NOMO-1 treated with DMSO at 0.1 percent for 48 hours (cell line): ENCODE results near the gene MYT1.

Experiments
- DNase-seq: peaks from one replicate; lab custom pipeline; 2025; ENCODE audit not compliant: unreplicated experiment; lab: John Stamatoyannopoulos, UW

Gene MYT1

GRCh38 chr20:64139199-64140060 is 24.8 kb upstream of the MYT1 start:
- no peak for DNase-seq

DNA sequence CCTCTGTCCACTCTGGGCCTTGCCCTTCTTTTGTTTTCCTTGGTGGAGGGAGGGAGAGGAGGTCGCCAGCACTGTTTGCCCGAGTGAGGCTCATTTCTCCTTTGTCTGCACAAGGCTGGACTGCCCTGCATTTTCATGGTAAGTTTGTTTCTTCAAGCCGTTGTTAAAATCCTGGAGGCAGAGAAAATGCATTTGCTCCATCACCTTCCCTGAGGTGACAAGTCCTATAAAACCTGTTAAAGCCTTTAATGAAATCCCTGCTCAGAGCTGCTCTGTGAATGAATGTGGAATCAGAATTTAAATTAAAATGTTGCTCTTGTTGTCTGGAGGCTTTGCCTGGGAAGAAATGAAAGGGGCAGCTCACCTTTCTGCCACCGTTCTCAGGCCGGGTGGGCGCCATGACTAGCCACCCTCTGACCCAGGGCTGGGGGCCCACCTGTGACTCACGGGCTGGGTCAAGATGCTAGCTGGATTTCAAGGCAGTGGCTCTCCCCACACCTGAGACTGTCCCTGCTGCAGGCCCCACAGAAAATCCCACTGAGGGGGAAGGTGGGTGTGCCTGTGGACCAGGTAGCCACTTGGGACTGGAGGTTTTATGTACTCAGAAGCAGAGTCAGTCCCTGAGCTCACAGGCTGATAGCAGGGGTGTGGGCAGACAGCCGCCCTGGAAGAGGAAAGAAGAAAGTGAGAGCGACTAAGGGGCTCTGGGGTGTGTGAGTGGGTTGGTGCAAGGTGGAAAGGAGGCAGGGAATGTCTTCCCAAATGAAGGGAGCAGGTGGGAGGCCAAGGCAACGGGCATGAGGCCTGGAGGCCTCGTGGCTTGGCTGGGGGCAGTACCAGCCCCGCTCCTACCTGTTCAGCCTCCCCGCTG is 24.0 kb upstream of the MYT1 start:
- DNase-seq = no peak

DNA sequence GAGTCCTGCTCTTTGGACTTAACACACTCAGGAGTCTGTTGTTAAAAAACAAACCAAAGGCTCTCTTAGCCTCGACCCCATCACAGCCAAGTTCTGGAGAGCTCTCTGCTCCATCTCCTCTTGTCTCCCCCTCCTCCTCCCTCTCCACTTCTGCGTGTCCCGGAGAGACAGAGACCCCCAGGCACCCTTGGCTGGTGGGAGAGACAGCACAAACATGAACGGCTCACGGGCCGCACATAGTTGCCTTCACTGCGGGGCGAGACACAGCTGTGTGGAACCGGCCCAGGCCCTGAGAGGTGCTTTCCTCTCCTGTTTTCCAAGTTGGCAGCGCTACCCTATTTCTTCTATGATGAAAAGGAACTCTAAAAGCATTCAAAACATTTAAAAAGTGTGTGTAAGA is 23.3 kb upstream of the MYT1 start:
- DNase-seq = no peak

- no peak for DNase-seq
Observed at GRCh38 chr20:64142590-64142989, 21.7 kb upstream of the MYT1 start.

DNA sequence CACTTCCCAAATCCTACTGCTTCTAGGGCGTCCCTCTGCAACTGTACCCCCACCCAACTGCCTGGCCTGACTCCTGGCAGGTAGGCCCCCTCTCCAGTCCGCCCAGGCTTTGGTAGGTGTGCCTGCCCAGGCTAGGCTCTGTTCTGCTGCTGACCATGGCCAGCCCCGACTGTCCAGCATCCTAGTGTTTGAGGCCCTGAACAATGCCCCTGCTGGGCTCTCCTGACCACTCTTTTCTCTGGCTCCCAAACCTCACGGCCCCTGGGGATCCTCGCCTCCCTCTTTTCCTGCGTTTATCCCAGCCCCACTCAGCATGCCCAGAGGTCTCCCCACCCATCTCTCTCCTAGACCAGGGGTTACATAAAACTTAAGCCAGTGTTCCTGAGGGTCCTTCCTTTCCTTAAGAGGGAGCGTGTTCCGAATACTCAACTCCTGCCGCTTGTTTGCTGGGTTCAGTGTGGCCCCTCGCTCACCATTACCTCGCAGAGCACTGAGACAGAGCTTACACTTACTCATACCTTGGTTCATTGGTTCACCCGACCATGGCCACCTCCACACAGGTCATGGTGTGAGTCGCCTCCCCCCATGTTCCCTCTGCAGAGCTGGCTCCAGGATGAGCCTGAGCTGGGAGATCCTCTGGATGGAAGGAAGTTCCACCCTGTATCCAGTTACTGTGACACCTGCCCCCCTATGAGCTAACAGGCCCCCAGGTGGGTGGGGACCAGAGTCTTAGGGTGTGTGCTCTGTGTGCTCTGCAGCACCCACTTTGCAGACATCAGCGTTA is 21.0 kb upstream of the MYT1 start:
- DNase-seq = no peak

DNA sequence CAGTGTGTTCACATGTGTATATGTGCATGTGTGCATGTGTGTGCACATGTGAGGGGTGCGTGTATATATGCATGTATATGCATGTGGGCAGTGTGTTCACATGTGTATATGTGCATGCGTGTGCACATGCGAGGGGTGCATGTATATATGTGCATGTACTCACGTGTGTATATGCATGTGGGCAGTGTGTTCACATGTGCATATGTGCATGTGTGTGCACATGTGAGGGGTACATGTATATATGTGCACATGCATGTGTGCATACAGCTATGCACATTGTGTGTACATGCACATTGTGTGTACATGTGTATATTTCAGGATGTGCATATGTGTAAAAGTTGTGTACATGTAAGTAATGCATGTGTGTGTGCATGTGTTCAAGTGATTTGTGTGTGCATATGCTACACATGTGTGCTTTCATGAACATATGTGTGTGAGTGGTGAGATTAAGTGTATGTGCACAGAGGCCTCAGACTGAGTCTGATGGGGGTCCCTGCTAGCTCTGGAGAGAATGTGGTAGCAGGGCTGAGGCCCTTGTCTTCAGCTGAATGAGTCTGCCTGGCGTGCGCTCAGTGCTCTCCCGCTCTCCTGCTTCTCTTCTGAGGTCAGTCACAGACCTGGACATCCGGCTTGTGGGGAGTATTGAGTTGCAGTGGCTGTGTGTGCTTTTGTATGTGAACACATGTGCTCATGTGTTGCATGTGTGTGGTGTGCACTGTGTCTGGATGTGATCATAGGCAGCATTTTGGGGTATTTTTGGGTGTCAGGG is 19.9 kb upstream of the MYT1 start:
- DNase-seq = no peak

- DNase-seq = no peak
Observed at GRCh38 chr20:64145458-64146300, 18.6 kb upstream of the MYT1 start.

GRCh38 chr20:64146301-64146935 is 17.8 kb upstream of the MYT1 start:
- DNase-seq = no peak

GRCh38 chr20:64146936-64147477 is 17.2 kb upstream of the MYT1 start:
- no peak for DNase-seq

GRCh38 chr20:64148581-64148980 is 15.7 kb upstream of the MYT1 start:
- no peak for DNase-seq

DNA sequence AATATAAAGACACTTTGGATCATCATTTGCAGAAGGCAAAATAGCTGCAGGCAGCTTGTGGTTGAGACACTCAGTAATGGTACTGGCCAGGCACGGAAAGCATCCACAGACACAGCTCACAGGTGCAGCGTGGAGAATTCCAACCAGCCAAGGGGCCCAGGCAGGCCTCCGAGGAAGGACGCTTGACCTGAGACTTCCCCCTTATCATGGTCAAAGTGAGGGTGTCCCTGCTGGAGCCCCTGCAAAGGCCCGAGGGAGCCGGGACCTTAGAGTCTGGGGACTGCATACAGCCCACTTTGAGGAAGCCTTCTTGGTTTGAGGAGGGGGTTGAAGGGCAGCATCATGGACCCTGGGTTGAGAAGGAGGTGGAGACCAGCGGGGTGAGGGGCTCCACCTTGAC is 15.1 kb upstream of the MYT1 start:
- no peak for DNase-seq

DNA sequence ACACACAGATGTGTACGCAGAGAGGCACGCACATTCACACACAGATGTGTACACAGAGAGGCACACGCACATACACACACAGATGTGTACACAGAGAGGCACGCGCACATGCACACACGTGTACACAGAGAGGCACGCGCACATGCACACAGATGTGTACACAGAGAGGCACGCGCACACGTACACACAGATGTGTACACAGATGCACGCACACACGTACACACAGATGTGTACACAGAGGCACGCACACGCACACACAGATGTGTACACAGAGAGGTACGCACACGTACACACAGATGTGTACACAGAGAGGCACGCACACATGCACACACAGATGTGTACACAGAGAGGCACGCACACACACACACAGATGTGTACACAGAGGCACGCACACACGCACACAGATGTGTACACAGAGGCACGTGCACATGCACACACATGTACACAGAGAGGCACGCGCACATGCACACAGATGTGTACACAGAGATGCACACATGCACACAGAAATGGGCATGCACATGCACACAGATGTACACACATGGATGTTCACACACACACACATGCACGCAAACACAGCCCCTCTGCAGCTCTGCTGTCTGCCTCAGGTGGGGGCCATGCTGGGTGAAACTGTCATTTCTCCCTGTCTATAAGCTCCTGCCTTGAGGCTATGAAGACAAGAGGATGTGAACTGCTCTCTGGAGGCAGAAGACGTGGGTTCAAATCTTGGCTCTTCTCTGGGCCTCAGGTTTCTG is 14.3 kb upstream of the MYT1 start:
- DNase-seq = no peak

- no peak for DNase-seq
Observed at GRCh38 chr20:64150756-64151632, 13.3 kb upstream of the MYT1 start.

GRCh38 chr20:64151633-64152530 is 12.4 kb upstream of the MYT1 start:
- DNase-seq = no peak

- no peak for DNase-seq
Observed at GRCh38 chr20:64152906-64153305, 11.3 kb upstream of the MYT1 start.

- DNase-seq = no peak
Observed at GRCh38 chr20:64153410-64153809, 10.8 kb upstream of the MYT1 start.
